Ishikawa (cell line): Measurements from ENCODE around the gene HLA-G.

Experiments used
- CEBPB ChIP-seq: IDR thresholded peaks from 2 replicates; pipeline ENCODE4 v1.6.1; 2012
- CREB1 ChIP-seq: IDR thresholded peaks from 2 replicates; pipeline ENCODE4 v1.6.1; 2012; ENCODE audit warnings: low read depth
- EGR1 ChIP-seq: IDR thresholded peaks from 2 replicates; pipeline ENCODE4 v1.6.1; 2012
- EP300 ChIP-seq: IDR thresholded peaks from 2 replicates; pipeline ENCODE4 v1.6.1; 2012; ENCODE audit warnings: borderline replicate concordance
- FOXM1 ChIP-seq: IDR thresholded peaks from 2 replicates; pipeline ENCODE4 v1.6.1; 2012; ENCODE audit warnings: low read depth, borderline replicate concordance
- MAX ChIP-seq: IDR thresholded peaks from 2 replicates; pipeline ENCODE4 v1.6.1; 2012
- NFIC ChIP-seq: IDR thresholded peaks from 2 replicates; pipeline ENCODE4 v1.6.1; 2012
- RAD21 ChIP-seq: IDR thresholded peaks from 2 replicates; pipeline ENCODE4 v1.6.1; 2012; ENCODE audit warnings: low read depth
- REST ChIP-seq: IDR thresholded peaks from 2 replicates; pipeline ENCODE4 v1.6.1; 2012; ENCODE audit warnings: low read depth, mild to moderate bottlenecking
- TAF1 ChIP-seq: IDR thresholded peaks from 2 replicates; pipeline ENCODE4 v1.6.1; 2012; ENCODE audit warnings: low read depth, mild to moderate bottlenecking
- TCF12 ChIP-seq: IDR thresholded peaks from 2 replicates; pipeline ENCODE4 v1.6.1; 2012; ENCODE audit warnings: low read depth
- TEAD4 ChIP-seq: IDR thresholded peaks from 2 replicates; pipeline ENCODE4 v1.6.1; 2012
- YY1 ChIP-seq: IDR thresholded peaks from 2 replicates; pipeline ENCODE4 v1.6.1; 2012; ENCODE audit warnings: low read depth
- ZBTB7A ChIP-seq: IDR thresholded peaks from 2 replicates; pipeline ENCODE4 v1.6.1; 2012; ENCODE audit warnings: low read depth
- TF ChIP-seq, protein P1 (sequence below): IDR thresholded peaks from 2 replicates; pipeline ENCODE4 v1.6.1; 2012

Gene HLA-G

DNA sequence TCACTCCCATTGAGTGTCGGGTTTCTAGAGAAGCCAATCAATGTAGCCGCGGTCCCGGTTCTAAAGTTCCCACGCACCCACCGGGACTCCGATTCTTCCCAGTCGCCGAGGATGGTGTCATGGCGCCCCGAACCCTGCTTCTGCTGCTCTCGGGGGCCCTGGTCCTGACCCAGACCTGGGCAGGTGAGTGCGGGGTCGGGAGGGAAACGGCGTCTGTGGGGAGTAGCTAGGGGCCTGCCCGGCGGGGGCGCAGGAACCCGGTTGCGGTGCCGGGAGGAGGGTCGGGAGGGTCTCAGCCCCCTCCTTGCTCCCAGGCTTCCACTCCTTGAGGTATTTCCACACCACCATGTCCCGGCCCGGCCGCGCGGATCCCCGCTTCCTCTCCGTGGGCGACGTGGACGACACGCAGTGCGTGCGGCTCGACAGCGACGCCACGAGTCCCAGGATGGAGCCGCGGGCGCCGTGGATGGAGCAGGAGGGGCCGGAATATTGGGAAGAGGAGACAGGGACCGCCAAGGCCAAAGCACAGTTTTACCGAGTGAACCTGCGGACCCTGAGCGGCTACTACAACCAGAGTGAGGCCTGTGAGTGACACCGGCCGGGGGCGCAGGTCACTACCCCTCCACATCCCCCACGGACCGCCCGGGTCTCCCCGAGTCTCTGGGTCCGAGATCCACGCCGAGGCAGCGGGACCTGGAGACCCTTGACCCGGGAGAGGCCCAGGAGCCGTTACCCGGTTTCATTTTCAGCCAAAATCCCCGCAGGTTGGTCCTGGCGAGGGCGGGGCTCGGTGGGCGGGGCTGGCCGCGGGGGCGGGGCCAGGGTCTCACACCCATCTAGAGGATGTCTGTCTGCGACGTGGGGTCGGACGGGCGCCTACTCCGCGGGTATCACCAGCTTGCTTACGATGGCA is 35.2 kb upstream of the HLA-G start:
- no peak for TF ChIP-seq RAD21

GRCh38 chr6:29793036-29793356 is 34.6 kb upstream of the HLA-G start:
- TF ChIP-seq FOXM1: no peak
- no peak for TF ChIP-seq CREB1
- no peak for TF ChIP-seq CEBPB
- TF ChIP-seq TEAD4: no peak
- no peak for TF ChIP-seq EGR1
- no peak for TF ChIP-seq RAD21
- TF ChIP-seq TAF1: no peak
- no peak for TF ChIP-seq REST
- TF ChIP-seq EP300: no peak
- TF ChIP-seq MAX: no peak

DNA sequence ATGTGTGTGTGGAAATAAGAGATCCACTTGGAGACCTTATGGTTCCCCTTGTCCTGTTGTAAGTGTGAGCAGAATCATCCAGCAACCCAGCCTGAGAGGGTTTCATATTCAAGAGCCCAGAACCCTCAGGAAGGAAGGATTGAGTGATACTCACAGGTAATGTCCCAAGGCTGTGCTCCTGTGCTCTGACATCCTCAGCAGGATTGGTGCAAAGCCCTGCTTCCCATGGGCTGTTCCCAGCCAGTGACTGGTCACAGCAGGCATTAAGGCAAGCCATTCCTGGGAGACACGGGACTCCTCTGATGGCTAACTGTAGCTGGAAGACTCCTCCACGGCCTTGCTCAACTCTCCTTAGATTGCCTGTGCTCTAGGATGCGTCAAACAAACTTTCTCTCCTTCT is 33.8 kb upstream of the HLA-G start:
- TF ChIP-seq EP300: no peak
- no peak for TF ChIP-seq CEBPB
- no peak for TF ChIP-seq RAD21
- TF ChIP-seq REST: no peak
- TF ChIP-seq ZBTB7A: no peak
- no peak for TF ChIP-seq CREB1
- TF ChIP-seq NFIC: no peak
- TF ChIP-seq TCF12: no peak
- TF ChIP-seq YY1: no peak
- no peak for TF ChIP-seq TEAD4
- TF ChIP-seq FOXM1: no peak
- TF ChIP-seq, protein P1, sequence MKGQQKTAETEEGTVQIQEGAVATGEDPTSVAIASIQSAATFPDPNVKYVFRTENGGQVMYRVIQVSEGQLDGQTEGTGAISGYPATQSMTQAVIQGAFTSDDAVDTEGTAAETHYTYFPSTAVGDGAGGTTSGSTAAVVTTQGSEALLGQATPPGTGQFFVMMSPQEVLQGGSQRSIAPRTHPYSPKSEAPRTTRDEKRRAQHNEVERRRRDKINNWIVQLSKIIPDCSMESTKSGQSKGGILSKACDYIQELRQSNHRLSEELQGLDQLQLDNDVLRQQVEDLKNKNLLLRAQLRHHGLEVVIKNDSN: no peak
- TF ChIP-seq TAF1: no peak
- TF ChIP-seq EGR1: no peak
- TF ChIP-seq MAX: no peak

- TF ChIP-seq, protein P1: no peak
Measured at GRCh38 chr6:29796026-29796425, 31.6 kb upstream of the HLA-G start.

DNA sequence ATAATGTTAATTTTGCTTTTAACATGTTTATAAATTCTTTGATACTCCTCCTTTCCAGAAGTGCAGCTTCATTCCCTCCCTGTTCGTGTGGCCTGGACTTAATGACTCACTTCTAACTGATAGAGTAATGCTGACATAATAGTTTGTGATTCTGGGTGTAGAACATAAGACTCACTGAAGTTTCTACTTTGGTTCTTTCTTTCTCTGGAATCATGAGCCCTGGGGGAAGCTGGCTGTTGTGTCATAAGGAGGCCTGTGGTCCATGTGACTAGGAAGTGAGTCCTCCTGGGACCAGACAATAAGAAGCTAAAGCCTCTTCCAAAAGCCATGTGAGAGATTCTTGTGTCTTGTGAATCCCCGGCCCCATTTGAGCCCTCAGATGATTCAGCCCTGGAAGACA is 30.5 kb upstream of the HLA-G start:
- TF ChIP-seq RAD21: no peak

GRCh38 chr6:29797966-29798365 is 29.7 kb upstream of the HLA-G start:
- TF ChIP-seq MAX (no peak), EP300 (no peak), CEBPB (no peak), YY1 (no peak), CREB1 (no peak), NFIC (no peak), FOXM1 (no peak)

DNA sequence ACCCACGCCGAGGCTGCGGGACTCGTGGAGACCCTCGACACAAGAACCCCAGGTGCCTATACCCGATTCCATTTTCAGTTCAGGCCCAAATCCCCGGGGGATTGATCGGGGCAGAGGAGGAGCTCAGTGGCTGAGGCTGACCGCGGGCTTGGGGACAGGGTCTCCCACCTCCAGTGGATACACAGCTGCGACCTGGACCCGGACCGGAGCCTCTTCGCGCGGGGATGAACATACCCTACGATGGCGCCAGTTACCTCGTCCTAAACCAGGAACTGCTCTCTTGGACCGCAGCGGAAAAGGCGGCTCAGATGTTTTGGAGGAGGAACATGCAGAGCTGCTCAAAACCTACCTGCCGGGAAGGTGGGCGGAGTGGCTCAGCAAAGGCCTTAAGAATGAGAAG is 27.4 kb upstream of the HLA-G start:
- no peak for TF ChIP-seq CREB1
